Ovary (tissue), 9 donors: ENCODE measurements around the gene CCDC33. TPM values are rescaled to one million over a fixed set of nuclear protein-coding genes. Genes with fewer than 3 reads are reported as not detected.

Source experiments
- DNase-seq, 5 donors: peaks; one replicate each; pipeline ENCODE4 v3.0.0-alpha.2; 2019 to 2020
- H3K27ac ChIP-seq, 2 donors: fragments of 200-600 bp; one replicate each; pipeline versions ENCODE4 v1.5.1 to v1.8.0; 2019 to 2022
- H3K27me3 ChIP-seq: fragments of 200-600 bp; one replicate; pipeline ENCODE4 v1.8.0; 2022
- H3K36me3 ChIP-seq: fragments of 200-600 bp; sonication (generic); one replicate; pipeline ENCODE4 v1.5.1; 2019
- H3K4me1 ChIP-seq: one replicate; pipeline ENCODE4 v1.8.1; 2013; ENCODE audit warnings: mild to moderate bottlenecking, moderate library complexity; ENCODE audit not compliant: insufficient read depth
- H3K4me3 ChIP-seq: fragments of 200-600 bp; sonication (generic); one replicate; pipeline ENCODE4 v1.5.1; 2017
- H3K9me3 ChIP-seq, 2 donors: fragments of 200-600 bp in 1 of 2; sonication (generic) in 1 of 2; one replicate each; pipeline versions ENCODE4 v1.5.1 to v1.8.1; 2013 to 2019; ENCODE audit warnings: mild to moderate bottlenecking in 1 of 2, moderate library complexity in 1 of 2
- EP300 ChIP-seq: sonication (generic); formaldehyde crosslinking; IDR thresholded peaks from one replicate; pipeline ENCODE4 v1.6.1; 2017; ENCODE audit warnings: antibody characterized with exemption
- POLR2A ChIP-seq: fragments of 450-650 bp; IDR thresholded peaks from one replicate; pipeline ENCODE4 v1.6.1; 2017; ENCODE audit warnings: antibody characterized with exemption, mild to moderate bottlenecking, moderate library complexity
- WGBS, 3 donors: extraction: QIAGEN DNeasy Blood & Tissue Kit in 1 of 3; methylation state at CpG; one replicate each; pipeline versions ENCODE4 v1.1.5 to v1.1.7; 2013 to 2017; 5-methylcytosine and 5-hydroxymethylcytosine counted together
- intact Hi-C, 4 donors: fragments of 100-400 bp; cut with DNase I; formaldehyde crosslinking; loops; one replicate each; pipeline versions ENCODE4 v1.11.0 to v1.15.1; 2022 to 2023
- polyA plus RNA-seq, 2 donors: library from polyadenylated mRNA; stranded (reverse); fragments of 200-250 nt in 1 of 2; fragments of 350-450 nt in 1 of 2; fragmentation: Illumina TruSeq in 1 of 2; extraction: RNeasy Lipid Tissue Mini Kit (QIAGEN cat#74804) in 1 of 2; gene quantifications; one replicate each; pipeline ENCODE4 v1.2.3, GENCODE V29; 2013 to 2014
- total RNA-seq, 7 donors: library from RNA; depleted of rRNA in 2 of 7; stranded (reverse); fragments of >200 nt in 2 of 7; fragmentation: NEBNext Ultra II Directional in 3 of 7; extraction: Animal tissue kit (Norgen Biotek cat#: 25700) in 3 of 7; gene quantifications; one replicate each; pipeline versions ENCODE4 v1.1.0 to v1.2.4, GENCODE V29; 2016 to 2023
- TF ChIP-seq, protein P1 (sequence below), 3 donors: fragments of 450-650 bp in 2 of 3; fragments of 200-600 bp in 1 of 3; IDR thresholded peaks; one replicate each; pipeline versions ENCODE4 v1.5.1 to v1.8.0; 2016 to 2022; ENCODE audit warnings: antibody characterized with exemption in 3 of 3, mild to moderate bottlenecking in 1 of 3
- donor health status: DM: no; HTN: no; CAD: no; lungs with moderate emphysema.
- donor health status: DM: no; HTN: no; CAD: no.
- donor health status: Bipolar disorder and iron deficiency.
- donor health status: DM: yes; HTN: yes; CAD: no.
- donor health status: DM: no; HTN: no; CAD: no.
- donor health status: DM: yes; HTN: yes; CAD: no.

CCDC33 gene
- total and polyA plus RNA-seq, 9 donors = 0.10 to 24.7 (median 1.9) TPM; not detected in 3

DNA sequence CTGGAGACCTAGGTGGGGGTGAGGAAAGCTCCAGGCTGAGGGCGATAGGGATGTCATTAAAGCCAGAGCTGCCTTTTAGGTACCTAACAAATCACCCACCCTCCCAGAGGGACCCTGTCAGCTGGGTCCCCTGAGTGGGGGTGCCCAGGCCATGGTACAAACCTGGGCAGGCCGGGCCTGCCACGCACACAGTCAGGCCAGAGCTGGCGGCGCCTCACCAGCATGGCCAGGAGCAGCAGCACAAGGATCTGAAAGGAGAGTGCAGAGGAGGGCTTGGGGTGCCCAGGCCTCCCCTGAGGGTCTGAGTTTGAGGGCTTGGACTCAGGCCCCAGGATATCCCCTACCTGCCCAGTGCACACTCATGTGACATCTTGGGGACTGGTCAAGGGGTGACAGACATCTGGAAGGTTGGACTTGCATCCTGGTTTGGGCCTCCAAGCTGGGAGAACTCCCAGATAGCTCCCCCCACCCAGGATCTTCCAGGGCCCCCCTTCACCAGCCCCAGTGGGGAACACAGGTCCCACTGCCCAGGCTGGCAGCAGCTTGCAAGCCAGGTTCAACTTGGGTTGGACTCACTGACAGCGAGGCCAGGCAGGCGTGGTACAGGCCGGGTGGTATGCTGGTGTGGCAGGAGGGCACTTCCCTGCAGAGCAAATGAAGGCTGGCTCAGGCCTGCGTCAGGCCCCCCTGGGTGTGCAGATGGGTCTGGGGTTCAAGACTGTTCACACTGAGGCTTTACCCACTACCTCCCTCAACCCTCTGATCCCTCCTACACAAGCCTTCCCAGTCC is 38.8 kb upstream of the CCDC33 start:
- intact Hi-C loops = no loop called here
- Histone ChIP-seq H3K4me1 (peaks cover 23% of the 10 kb centered on the region), H3K36me3 (no peaks in the 10 kb centered on the region), H3K4me3 (no peak overlapping the region), H3K27me3 (no peaks in the 10 kb centered on the region), H3K9me3 (no peaks in the 10 kb centered on the region), H3K27ac (no peak overlapping the region)
- no peak for TF ChIP-seq EP300
- TF ChIP-seq POLR2A = no peak
- TF ChIP-seq, protein P1, sequence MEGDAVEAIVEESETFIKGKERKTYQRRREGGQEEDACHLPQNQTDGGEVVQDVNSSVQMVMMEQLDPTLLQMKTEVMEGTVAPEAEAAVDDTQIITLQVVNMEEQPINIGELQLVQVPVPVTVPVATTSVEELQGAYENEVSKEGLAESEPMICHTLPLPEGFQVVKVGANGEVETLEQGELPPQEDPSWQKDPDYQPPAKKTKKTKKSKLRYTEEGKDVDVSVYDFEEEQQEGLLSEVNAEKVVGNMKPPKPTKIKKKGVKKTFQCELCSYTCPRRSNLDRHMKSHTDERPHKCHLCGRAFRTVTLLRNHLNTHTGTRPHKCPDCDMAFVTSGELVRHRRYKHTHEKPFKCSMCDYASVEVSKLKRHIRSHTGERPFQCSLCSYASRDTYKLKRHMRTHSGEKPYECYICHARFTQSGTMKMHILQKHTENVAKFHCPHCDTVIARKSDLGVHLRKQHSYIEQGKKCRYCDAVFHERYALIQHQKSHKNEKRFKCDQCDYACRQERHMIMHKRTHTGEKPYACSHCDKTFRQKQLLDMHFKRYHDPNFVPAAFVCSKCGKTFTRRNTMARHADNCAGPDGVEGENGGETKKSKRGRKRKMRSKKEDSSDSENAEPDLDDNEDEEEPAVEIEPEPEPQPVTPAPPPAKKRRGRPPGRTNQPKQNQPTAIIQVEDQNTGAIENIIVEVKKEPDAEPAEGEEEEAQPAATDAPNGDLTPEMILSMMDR (IDR thresholded peaks at IDR 0.05) = no peak
- DNase-seq = no peak
- WGBS, 3 donors = 96 to 97% (median 96%) methylated on average over 7 to 9 of the region's 9 CpGs

DNA sequence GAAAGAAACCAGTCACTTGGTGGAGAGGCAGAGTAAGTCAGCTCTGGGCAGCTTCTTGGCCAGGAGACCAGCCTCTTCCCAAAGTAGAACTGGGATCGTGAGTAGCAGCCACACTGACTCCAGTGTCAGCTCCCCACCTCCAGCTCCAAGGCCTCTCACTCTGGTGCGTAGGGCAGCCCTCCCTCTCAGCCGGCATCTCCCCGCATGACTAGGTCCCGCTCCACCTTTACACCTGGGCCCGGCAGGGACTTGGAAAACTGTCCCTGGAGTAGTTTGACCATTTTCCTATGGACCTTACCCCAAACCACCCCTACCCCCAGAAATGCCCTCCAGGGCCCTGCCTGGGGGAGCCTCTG is 36.9 kb upstream of the CCDC33 start:
- no peak overlapping the region for H3K27ac ChIP-seq
- no peaks in the 10 kb centered on the region for H3K36me3 ChIP-seq
- DNase-seq = no peak
- TF ChIP-seq, protein P1 (IDR thresholded peaks at IDR 0.05) = no peak
- TF ChIP-seq POLR2A (no peak), EP300 (no peak)
- H3K27me3 ChIP-seq = no peaks in the 10 kb centered on the region
- intact Hi-C loops = no loop called here
- H3K4me3 ChIP-seq = no peak overlapping the region
- H3K4me1 ChIP-seq = peaks cover 25% of the 10 kb centered on the region
- 84 to 95% (median 93%) methylated on average over 6 of the region's 6 CpGs for WGBS, 3 donors
- no peaks in the 10 kb centered on the region for H3K9me3 ChIP-seq

DNA sequence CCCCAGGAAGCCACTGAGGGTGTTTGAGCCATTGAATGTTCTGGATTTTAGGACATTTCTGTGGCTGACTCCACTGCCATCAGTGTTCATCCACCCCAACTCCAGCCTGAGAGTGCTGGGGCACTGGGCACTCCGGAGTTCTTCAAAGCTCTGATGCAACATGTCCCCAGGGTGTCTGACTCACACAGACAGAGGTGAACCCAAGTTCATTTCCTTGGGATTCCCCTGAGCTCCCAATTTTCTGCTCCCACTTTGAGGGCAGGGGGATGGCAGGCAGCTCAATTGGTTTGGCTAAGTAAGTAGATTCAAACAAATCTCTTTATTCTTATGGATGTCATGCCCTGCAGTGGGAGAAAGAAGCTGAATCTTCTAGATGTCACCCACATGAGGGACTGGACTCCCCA is 35.7 kb upstream of the CCDC33 start:
- peak in 4 of 5 donors; percentile 51 to 85 (median 61) for DNase-seq
- H3K27ac ChIP-seq = peak overlapping the region in 1 of 2 donors; percentile 44
- TF ChIP-seq EP300 (no peak), POLR2A (no peak)
- H3K9me3 ChIP-seq = no peaks in the 10 kb centered on the region
- intact Hi-C loops = no loop called here
- whole genome bisulfite sequencing, 3 donors = 6 to 33% (median 17%) methylated on average over 1 of the region's 1 CpG
- no peak overlapping the region for H3K4me3 ChIP-seq
- H3K36me3 ChIP-seq = no peaks in the 10 kb centered on the region
- peaks cover 26% of the 10 kb centered on the region for H3K4me1 ChIP-seq
- H3K27me3 ChIP-seq = no peaks in the 10 kb centered on the region

DNA sequence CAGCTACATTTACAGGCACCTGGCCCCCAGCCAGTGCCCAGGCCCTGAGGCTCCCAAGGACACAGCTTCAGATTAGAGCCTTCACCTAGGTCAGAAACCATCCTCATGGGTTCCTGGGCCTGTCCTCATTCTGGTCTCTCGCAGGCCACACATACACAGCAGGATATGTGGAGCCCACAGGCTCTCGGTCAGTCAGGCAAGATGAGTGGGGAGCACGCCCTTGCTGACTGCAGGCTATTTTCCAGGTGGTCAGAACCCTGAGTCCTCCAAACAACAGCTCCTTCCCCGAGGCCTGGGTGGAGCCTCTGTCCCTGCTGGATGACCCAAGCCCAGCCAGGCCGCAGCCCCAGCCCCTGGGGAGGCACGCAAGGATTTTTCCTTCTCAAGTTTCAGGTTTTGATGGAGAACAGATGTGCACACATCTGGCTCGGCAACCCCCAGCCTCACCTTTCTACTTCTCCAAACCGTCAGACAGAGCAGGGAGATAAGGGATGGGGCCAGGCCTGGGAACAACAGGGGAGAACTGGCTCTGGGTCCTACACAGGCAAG is 35.2 kb upstream of the CCDC33 start:
- TF ChIP-seq, protein P1 (IDR thresholded peaks at IDR 0.05) = no peak
- TF ChIP-seq POLR2A (no peak), EP300 (no peak)
- Histone ChIP-seq H3K4me1 (peaks cover 23% of the 10 kb centered on the region), H3K4me3 (no peak overlapping the region), H3K27ac (peak overlapping the region; percentile 25 to 44), H3K9me3 (no peaks in the 10 kb centered on the region), H3K36me3 (no peaks in the 10 kb centered on the region), H3K27me3 (no peaks in the 10 kb centered on the region)
- 17 to 32% (median 27%) methylated on average over 8 of the region's 8 CpGs for WGBS, 3 donors
- intact Hi-C loops = no loop called here
- peak; percentile 53 to 82 (median 70) for DNase-seq
